MM.1S (cell line): ENCODE data around the gene STX7.

Experiments
- EZH2 ChIP-seq: fragments of 300-600 bp; sonication (generic); optimal IDR thresholded peaks from 2 replicates; pipeline ENCODE3; 2017; ENCODE audit warnings: low read depth, mild to moderate bottlenecking, antibody characterized with exemption, low read length, mixed read lengths
- EZH2phosphoT487 ChIP-seq: fragments of 300-600 bp; sonication (generic); IDR thresholded peaks from 2 replicates; pipeline ENCODE4 v1.6.1; 2018; ENCODE audit warnings: antibody characterized with exemption, low read length
- TF ChIP-seq, protein P1 (sequence below): fragments of 300-600 bp; sonication (generic); IDR thresholded peaks from 2 replicates; pipeline ENCODE4 v1.5.1; 2016; ENCODE audit warnings: antibody characterized with exemption, low read length, mixed read lengths

GRCh38 chr6:132551214-132551613 lies 38.3 kb upstream of the STX7 start:
- TF ChIP-seq EZH2phosphoT487: no peak
- TF ChIP-seq, protein P1, sequence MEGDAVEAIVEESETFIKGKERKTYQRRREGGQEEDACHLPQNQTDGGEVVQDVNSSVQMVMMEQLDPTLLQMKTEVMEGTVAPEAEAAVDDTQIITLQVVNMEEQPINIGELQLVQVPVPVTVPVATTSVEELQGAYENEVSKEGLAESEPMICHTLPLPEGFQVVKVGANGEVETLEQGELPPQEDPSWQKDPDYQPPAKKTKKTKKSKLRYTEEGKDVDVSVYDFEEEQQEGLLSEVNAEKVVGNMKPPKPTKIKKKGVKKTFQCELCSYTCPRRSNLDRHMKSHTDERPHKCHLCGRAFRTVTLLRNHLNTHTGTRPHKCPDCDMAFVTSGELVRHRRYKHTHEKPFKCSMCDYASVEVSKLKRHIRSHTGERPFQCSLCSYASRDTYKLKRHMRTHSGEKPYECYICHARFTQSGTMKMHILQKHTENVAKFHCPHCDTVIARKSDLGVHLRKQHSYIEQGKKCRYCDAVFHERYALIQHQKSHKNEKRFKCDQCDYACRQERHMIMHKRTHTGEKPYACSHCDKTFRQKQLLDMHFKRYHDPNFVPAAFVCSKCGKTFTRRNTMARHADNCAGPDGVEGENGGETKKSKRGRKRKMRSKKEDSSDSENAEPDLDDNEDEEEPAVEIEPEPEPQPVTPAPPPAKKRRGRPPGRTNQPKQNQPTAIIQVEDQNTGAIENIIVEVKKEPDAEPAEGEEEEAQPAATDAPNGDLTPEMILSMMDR: no peak
- no peak for TF ChIP-seq EZH2
